Measurements from ENCODE around the gene FNDC3B. TPM values are rescaled to one million over a fixed set of nuclear protein-coding genes. Genes with fewer than 3 reads are reported as not detected.

Gene FNDC3B
- total and polyA plus RNA-seq, 3 donors from 2014 or later: 24.2 to 63.5 (median 57.7) TPM

- WGBS, 2 donors: 78 to 81% methylated on average over 5 of the region's 5 CpGs
- TF ChIP-seq CTCF (IDR thresholded peaks at IDR 0.05): no peak
- Histone ChIP-seq H3K27me3 (no peaks in the 10 kb centered on the region), H3K9me3 (no peaks in the 10 kb centered on the region), H3K4me1 (peaks cover 12% of the 10 kb centered on the region), H3K4me3 (no peak overlapping the region), H3K27ac (no peak overlapping the region), H3K36me3 (ENCODE audit: low read depth, missing control alignments) (no peaks in the 10 kb centered on the region)
- intact Hi-C loops (cut with DNase I; ENCODE audit: low total_unique reads): no loop called here
- no peak for DNase-seq
Measured at GRCh38 chr3:172084871-172085556, 45.6 kb downstream of the FNDC3B start.

GRCh38 chr3:172085557-172085895 is 46.1 kb downstream of the FNDC3B start:
- no peak for TF ChIP-seq POLR2A (IDR thresholded peaks at IDR 0.05)
- no peak for TF ChIP-seq CTCF (IDR thresholded peaks at IDR 0.05)
- 87 to 92% methylated on average over 2 of the region's 2 CpGs for WGBS, 2 donors
- no peak overlapping the region for H3K4me3 ChIP-seq
- no peak for DNase-seq
- no peaks in the 10 kb centered on the region for H3K9me3 ChIP-seq
- peaks cover 12% of the 10 kb centered on the region for H3K4me1 ChIP-seq
- intact Hi-C loops (cut with DNase I; ENCODE audit: low total_unique reads): no loop called here
- H3K27ac ChIP-seq: no peak overlapping the region
- no peaks in the 10 kb centered on the region for H3K27me3 ChIP-seq
- H3K36me3 ChIP-seq (ENCODE audit: low read depth, missing control alignments): no peaks in the 10 kb centered on the region

GRCh38 chr3:172086071-172086470 is 46.7 kb downstream of the FNDC3B start:
- Histone ChIP-seq H3K27ac (no peak overlapping the region), H3K4me3 (no peak overlapping the region), H3K4me1 (peaks cover 12% of the 10 kb centered on the region), H3K9me3 (no peaks in the 10 kb centered on the region), H3K36me3 (ENCODE audit: low read depth, missing control alignments) (no peaks in the 10 kb centered on the region), H3K27me3 (no peaks in the 10 kb centered on the region)
- DNase-seq: no peak
- WGBS, 2 donors: 88 to 97% methylated on average over 1 of the region's 1 CpG
- intact Hi-C loops (cut with DNase I; ENCODE audit: low total_unique reads): no loop called here
- no peak for TF ChIP-seq POLR2A (IDR thresholded peaks at IDR 0.05)

DNA sequence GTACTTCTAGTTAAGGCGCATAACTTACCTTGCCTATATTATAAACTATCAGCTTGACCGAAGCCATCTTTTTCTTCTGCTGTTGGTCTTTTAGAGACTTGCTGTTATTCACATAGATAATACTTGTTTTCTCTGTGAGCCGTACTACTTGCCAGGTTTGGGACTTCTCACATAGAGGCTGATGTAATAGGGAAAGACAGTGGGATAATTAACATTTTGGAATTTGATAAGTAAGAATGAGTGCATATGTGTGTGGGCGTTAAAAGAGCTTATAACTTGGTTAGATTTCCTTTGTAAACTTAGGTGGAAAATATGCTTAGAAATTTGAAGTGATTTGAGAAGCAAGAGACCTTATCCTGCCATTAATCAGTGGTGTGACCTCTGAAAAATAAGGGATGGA is 47.8 kb downstream of the FNDC3B start:
- DNase-seq: no peak
- TF ChIP-seq CTCF (IDR thresholded peaks at IDR 0.05) (no peak), POLR2A (IDR thresholded peaks at IDR 0.05) (no peak)
- 73% methylated on average over 4 of the region's 4 CpGs for WGBS, 2 donors
- Histone ChIP-seq H3K9me3 (no peaks in the 10 kb centered on the region), H3K27me3 (no peaks in the 10 kb centered on the region), H3K4me1 (peaks cover 12% of the 10 kb centered on the region), H3K27ac (no peak overlapping the region), H3K4me3 (no peak overlapping the region), H3K36me3 (ENCODE audit: low read depth, missing control alignments) (no peaks in the 10 kb centered on the region)
- intact Hi-C loops (cut with DNase I; ENCODE audit: low total_unique reads): no loop called here

GRCh38 chr3:172087602-172088580 is 48.5 kb downstream of the FNDC3B start:
- WGBS, 2 donors: 81 to 84% methylated on average over 7 of the region's 7 CpGs
- intact Hi-C loops (cut with DNase I; ENCODE audit: low total_unique reads): no loop called here
- no peak overlapping the region for H3K27ac ChIP-seq
- TF ChIP-seq CTCF (IDR thresholded peaks at IDR 0.05): no peak
- TF ChIP-seq POLR2A (IDR thresholded peaks at IDR 0.05): no peak
- H3K36me3 ChIP-seq (ENCODE audit: low read depth, missing control alignments): no peaks in the 10 kb centered on the region
- no peaks in the 10 kb centered on the region for H3K27me3 ChIP-seq
- peaks cover 9% of the 10 kb centered on the region for H3K4me1 ChIP-seq
- no peak for DNase-seq
- no peak overlapping the region for H3K4me3 ChIP-seq
- H3K9me3 ChIP-seq: no peaks in the 10 kb centered on the region

Data from testis (tissue), 3 donors.